ENCODE data around the gene ARHGEF7.

GRCh38 chr13:111251646-111252445 is 136.7 kb downstream of the ARHGEF7 start:
- TF ChIP-seq CTCF (IDR thresholded peaks at IDR 0.05; ENCODE audit: insufficient read depth, low read depth, low read length) (no peak), EZH2 (IDR thresholded peaks at IDR 0.05; ENCODE audit: insufficient read depth, low read length) (no peak)
